ENCODE data around the gene MLF1. TPM values are rescaled to one million over a fixed set of nuclear protein-coding genes. Genes with fewer than 3 reads are reported as not detected.

The MLF1 gene
- total RNA-seq, 1 experiment from 2014 or later = 53.0 TPM

DNA sequence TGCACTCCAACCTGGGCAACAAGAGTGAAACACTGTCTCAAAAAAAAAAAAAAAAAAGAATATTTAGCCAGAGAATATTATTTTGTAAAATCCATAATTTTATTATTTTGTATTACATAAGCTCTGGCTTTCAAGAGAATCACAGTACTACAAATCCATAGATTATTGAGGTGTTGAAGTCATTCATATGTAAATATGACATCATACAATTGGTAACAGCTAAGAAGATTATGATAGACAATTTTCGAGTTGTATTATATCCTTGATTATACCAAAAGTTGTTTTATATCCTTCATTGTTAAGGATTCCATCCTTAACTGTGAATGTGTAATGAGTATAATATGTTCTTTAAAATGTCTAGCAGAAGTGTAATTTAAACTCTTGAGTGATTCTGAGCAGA is 3.7 kb downstream of the MLF1 start:
- intact Hi-C loops (cut with micrococcal nuclease; ENCODE audit: unreplicated experiment) = no loop called here
- Mint-ChIP-seq H3K27ac (ENCODE audit: unreplicated experiment) (no peak overlapping the region), H3K9me3 (ENCODE audit: low read depth, unreplicated experiment) (no peaks in the 10 kb centered on the region), H3K36me3 (ENCODE audit: insufficient read depth, unreplicated experiment) (peaks cover 26% of the 10 kb centered on the region), H3K4me3 (ENCODE audit: low read depth, unreplicated experiment) (no peak overlapping the region), H3K4me1 (ENCODE audit: low read depth, unreplicated experiment) (no peaks in the 10 kb centered on the region), H3K27me3 (ENCODE audit: unreplicated experiment) (no peaks in the 10 kb centered on the region)
- no TSS peak for BruUV-seq (replicated peaks)
- TF ChIP-seq, protein P1, sequence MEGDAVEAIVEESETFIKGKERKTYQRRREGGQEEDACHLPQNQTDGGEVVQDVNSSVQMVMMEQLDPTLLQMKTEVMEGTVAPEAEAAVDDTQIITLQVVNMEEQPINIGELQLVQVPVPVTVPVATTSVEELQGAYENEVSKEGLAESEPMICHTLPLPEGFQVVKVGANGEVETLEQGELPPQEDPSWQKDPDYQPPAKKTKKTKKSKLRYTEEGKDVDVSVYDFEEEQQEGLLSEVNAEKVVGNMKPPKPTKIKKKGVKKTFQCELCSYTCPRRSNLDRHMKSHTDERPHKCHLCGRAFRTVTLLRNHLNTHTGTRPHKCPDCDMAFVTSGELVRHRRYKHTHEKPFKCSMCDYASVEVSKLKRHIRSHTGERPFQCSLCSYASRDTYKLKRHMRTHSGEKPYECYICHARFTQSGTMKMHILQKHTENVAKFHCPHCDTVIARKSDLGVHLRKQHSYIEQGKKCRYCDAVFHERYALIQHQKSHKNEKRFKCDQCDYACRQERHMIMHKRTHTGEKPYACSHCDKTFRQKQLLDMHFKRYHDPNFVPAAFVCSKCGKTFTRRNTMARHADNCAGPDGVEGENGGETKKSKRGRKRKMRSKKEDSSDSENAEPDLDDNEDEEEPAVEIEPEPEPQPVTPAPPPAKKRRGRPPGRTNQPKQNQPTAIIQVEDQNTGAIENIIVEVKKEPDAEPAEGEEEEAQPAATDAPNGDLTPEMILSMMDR (IDR thresholded peaks at IDR 0.05; ENCODE audit: unreplicated experiment) = no peak
- no peak for DNase-seq
- CTCF ChIA-PET = no interaction called here

DNA sequence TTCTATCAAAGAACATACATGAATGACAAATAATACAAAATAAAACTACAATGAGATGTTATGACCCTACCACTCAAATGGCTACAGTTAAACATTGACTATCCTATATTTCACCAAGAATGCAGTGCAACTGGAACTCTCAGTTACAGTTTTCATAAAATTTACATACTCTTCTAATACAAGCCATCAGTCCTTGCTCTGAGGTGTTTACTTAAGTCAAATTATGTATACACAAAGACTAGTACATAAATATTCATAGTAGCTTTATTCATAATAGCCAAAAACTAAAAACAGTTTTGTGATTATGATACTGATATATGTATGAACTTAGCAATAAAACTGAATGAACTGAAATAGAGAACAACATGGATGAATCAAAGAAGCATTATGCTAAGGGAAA is 19.2 kb downstream of the MLF1 start:
- Mint-ChIP-seq H3K4me1 (ENCODE audit: low read depth, unreplicated experiment) (peaks cover 11% of the 10 kb centered on the region), H3K27me3 (ENCODE audit: unreplicated experiment) (no peaks in the 10 kb centered on the region), H3K4me3 (ENCODE audit: low read depth, unreplicated experiment) (no peak overlapping the region), H3K36me3 (ENCODE audit: insufficient read depth, unreplicated experiment) (no peaks in the 10 kb centered on the region), H3K27ac (ENCODE audit: unreplicated experiment) (no peak overlapping the region), H3K9me3 (ENCODE audit: low read depth, unreplicated experiment) (no peaks in the 10 kb centered on the region)
- TF ChIP-seq, protein P1 (IDR thresholded peaks at IDR 0.05; ENCODE audit: unreplicated experiment) = no peak
- BruUV-seq (replicated peaks) = no TSS peak
- intact Hi-C loops (cut with micrococcal nuclease; ENCODE audit: unreplicated experiment) = no loop called here
- CTCF ChIA-PET = no interaction called here
- no peak for DNase-seq

DNA sequence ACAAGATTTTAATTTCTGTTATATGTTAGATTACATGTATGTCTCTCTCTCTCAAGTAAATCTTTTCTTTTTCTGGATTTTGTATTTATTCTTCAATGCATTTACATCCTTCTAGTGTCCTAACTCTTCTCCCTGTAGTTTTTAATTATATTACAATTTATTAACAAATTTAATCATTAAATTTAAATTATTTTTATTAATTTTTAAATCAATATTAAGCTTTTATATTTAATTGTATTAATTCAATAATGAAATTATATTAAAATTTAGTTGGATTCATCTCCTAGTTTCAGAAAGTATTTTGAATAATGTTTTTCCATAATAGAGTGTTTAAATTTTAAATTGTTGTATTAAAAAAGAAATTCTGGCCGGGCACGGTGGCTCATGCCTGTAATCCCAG is 29.8 kb downstream of the MLF1 start:
- no peaks in the 10 kb centered on the region for H3K9me3 Mint-ChIP-seq (ENCODE audit: low read depth, unreplicated experiment)
- TF ChIP-seq, protein P1 (IDR thresholded peaks at IDR 0.05; ENCODE audit: unreplicated experiment) = no peak
- no peaks in the 10 kb centered on the region for H3K4me1 Mint-ChIP-seq (ENCODE audit: low read depth, unreplicated experiment)
- CTCF ChIA-PET = no interaction called here
- H3K27ac Mint-ChIP-seq (ENCODE audit: unreplicated experiment) = no peak overlapping the region
- no TSS peak for BruUV-seq (replicated peaks)
- no peak overlapping the region for H3K4me3 Mint-ChIP-seq (ENCODE audit: low read depth, unreplicated experiment)
- intact Hi-C loops (cut with micrococcal nuclease; ENCODE audit: unreplicated experiment) = no loop called here
- H3K36me3 Mint-ChIP-seq (ENCODE audit: insufficient read depth, unreplicated experiment) = no peaks in the 10 kb centered on the region
- no peak for DNase-seq
- H3K27me3 Mint-ChIP-seq (ENCODE audit: unreplicated experiment) = no peaks in the 10 kb centered on the region

DNA sequence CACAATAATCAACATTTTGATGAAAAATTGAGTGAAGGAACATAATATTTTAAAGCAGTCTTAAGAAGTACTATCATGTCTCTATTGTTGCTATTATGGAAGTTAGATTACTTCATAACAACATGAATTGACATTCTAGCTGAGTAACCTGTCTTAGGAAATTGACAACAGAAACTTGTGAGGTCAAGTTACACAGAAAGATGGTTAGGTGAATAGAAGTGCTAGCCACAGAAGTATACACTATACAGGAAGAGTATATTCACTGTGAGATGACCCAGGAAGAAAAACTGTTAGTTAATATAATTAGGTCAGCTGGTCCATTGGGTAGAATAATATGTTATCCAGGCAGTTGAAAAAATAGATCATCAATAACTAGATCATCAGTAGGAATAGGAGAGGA is 31.2 kb downstream of the MLF1 start:
- intact Hi-C loops (cut with micrococcal nuclease; ENCODE audit: unreplicated experiment) = no loop called here
- Mint-ChIP-seq H3K4me1 (ENCODE audit: low read depth, unreplicated experiment) (no peaks in the 10 kb centered on the region), H3K27ac (ENCODE audit: unreplicated experiment) (no peak overlapping the region), H3K27me3 (ENCODE audit: unreplicated experiment) (no peaks in the 10 kb centered on the region), H3K9me3 (ENCODE audit: low read depth, unreplicated experiment) (no peaks in the 10 kb centered on the region), H3K36me3 (ENCODE audit: insufficient read depth, unreplicated experiment) (no peaks in the 10 kb centered on the region), H3K4me3 (ENCODE audit: low read depth, unreplicated experiment) (no peak overlapping the region)
- BruUV-seq (replicated peaks) = no TSS peak
- CTCF ChIA-PET = no interaction called here
- TF ChIP-seq, protein P1 (IDR thresholded peaks at IDR 0.05; ENCODE audit: unreplicated experiment) = no peak
- DNase-seq = no peak
